PFSK-1 (cell line): Measurements from ENCODE around the gene VCL.

Source experiments
- FOXP2 ChIP-seq: optimal IDR thresholded peaks from 2 replicates; pipeline ENCODE3; 2011; ENCODE audit warnings: borderline replicate concordance, control low read depth, inconsistent platforms; ENCODE audit not compliant: insufficient read depth; ENCODE audit errors: extremely low read length, extremely low read depth
- POLR2AphosphoS5 ChIP-seq: IDR thresholded peaks from 2 replicates; pipeline ENCODE4 v1.6.1; 2012; ENCODE audit warnings: low read depth, mild to moderate bottlenecking, control low read depth, low read length, moderate library complexity
- SIN3A ChIP-seq: IDR thresholded peaks from 2 replicates; pipeline ENCODE4 v1.6.1; 2012; ENCODE audit warnings: mild to moderate bottlenecking, low read length, moderate library complexity, borderline replicate concordance; ENCODE audit not compliant: insufficient read depth
- TAF1 ChIP-seq: IDR thresholded peaks from 2 replicates; pipeline ENCODE4 v1.6.1; 2012; ENCODE audit warnings: low read length, control low read depth, borderline replicate concordance; ENCODE audit not compliant: insufficient read depth
- TF ChIP-seq, protein P1 (sequence below), 2 experiments: IDR thresholded peaks; 2 replicates each; pipeline versions ENCODE4 v1.6.1 to v1.8.0; 2011 to 2012; ENCODE audit warnings: low read depth in 2 of 2, low read length in 2 of 2, control low read depth in 1 of 2, inconsistent platforms in 1 of 2, mild to moderate bottlenecking in 1 of 2, moderate library complexity in 1 of 2; ENCODE audit not compliant: insufficient read depth in 1 of 2

Gene VCL

GRCh38 chr10:74018241-74018640, 20.3 kb downstream of the VCL start:
- no peak for TF ChIP-seq SIN3A
- TF ChIP-seq, protein P1, sequence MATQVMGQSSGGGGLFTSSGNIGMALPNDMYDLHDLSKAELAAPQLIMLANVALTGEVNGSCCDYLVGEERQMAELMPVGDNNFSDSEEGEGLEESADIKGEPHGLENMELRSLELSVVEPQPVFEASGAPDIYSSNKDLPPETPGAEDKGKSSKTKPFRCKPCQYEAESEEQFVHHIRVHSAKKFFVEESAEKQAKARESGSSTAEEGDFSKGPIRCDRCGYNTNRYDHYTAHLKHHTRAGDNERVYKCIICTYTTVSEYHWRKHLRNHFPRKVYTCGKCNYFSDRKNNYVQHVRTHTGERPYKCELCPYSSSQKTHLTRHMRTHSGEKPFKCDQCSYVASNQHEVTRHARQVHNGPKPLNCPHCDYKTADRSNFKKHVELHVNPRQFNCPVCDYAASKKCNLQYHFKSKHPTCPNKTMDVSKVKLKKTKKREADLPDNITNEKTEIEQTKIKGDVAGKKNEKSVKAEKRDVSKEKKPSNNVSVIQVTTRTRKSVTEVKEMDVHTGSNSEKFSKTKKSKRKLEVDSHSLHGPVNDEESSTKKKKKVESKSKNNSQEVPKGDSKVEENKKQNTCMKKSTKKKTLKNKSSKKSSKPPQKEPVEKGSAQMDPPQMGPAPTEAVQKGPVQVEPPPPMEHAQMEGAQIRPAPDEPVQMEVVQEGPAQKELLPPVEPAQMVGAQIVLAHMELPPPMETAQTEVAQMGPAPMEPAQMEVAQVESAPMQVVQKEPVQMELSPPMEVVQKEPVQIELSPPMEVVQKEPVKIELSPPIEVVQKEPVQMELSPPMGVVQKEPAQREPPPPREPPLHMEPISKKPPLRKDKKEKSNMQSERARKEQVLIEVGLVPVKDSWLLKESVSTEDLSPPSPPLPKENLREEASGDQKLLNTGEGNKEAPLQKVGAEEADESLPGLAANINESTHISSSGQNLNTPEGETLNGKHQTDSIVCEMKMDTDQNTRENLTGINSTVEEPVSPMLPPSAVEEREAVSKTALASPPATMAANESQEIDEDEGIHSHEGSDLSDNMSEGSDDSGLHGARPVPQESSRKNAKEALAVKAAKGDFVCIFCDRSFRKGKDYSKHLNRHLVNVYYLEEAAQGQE (IDR thresholded peaks at IDR 0.05; ENCODE audit: insufficient read depth in 1 of 2, low read depth in 2 of 2, low read length in 2 of 2): no peak
- TF ChIP-seq FOXP2: no peak
- no peak for TF ChIP-seq TAF1
- TF ChIP-seq POLR2AphosphoS5: no peak

GRCh38 chr10:74021248-74022055, 23.5 kb downstream of the VCL start:
- TF ChIP-seq, protein P1 (IDR thresholded peaks at IDR 0.05; ENCODE audit: insufficient read depth in 1 of 2, low read depth in 2 of 2, low read length in 2 of 2): no peak
- TF ChIP-seq FOXP2: no peak
- no peak for TF ChIP-seq SIN3A
- TF ChIP-seq TAF1: no peak
- no peak for TF ChIP-seq POLR2AphosphoS5

GRCh38 chr10:74022926-74023629, 25.2 kb downstream of the VCL start:
- TF ChIP-seq FOXP2: no peak
- no peak for TF ChIP-seq SIN3A
- TF ChIP-seq POLR2AphosphoS5: no peak
- TF ChIP-seq, protein P1 (IDR thresholded peaks at IDR 0.05; ENCODE audit: insufficient read depth in 1 of 2, low read depth in 2 of 2, low read length in 2 of 2): no peak
- no peak for TF ChIP-seq TAF1

- no peak for TF ChIP-seq SIN3A
- TF ChIP-seq, protein P1 (IDR thresholded peaks at IDR 0.05; ENCODE audit: insufficient read depth in 1 of 2, low read depth in 2 of 2, low read length in 2 of 2): no peak
- TF ChIP-seq POLR2AphosphoS5: no peak
- no peak for TF ChIP-seq TAF1
- no peak for TF ChIP-seq FOXP2
These were observed 26.7 kb downstream of the VCL start for GRCh38 chr10:74024600-74024999.
